ENCODE measurements around the gene BACH2.
"Not testable (repeated sequence)": the region's sequence is repeated elsewhere in the genome, so short reads cannot be mapped to it uniquely, and the experiment has no call there.

Gene BACH2

GRCh38 chr6:89940225-89941027 lies 356.2 kb downstream of the BACH2 start:
- DNase-seq (ENCODE audit: low read depth), result peak; percentile 56

GRCh38 chr6:89939144-89939543 lies 357.5 kb downstream of the BACH2 start:
- DNase-seq (ENCODE audit: low read depth), result no peak

- no peak for DNase-seq (ENCODE audit: low read depth)
These were observed 358.6 kb downstream of the BACH2 start for GRCh38 chr6:89938014-89938413.

GRCh38 chr6:89936177-89936576 lies 360.5 kb downstream of the BACH2 start:
- DNase-seq (ENCODE audit: low read depth), result no peak

DNA sequence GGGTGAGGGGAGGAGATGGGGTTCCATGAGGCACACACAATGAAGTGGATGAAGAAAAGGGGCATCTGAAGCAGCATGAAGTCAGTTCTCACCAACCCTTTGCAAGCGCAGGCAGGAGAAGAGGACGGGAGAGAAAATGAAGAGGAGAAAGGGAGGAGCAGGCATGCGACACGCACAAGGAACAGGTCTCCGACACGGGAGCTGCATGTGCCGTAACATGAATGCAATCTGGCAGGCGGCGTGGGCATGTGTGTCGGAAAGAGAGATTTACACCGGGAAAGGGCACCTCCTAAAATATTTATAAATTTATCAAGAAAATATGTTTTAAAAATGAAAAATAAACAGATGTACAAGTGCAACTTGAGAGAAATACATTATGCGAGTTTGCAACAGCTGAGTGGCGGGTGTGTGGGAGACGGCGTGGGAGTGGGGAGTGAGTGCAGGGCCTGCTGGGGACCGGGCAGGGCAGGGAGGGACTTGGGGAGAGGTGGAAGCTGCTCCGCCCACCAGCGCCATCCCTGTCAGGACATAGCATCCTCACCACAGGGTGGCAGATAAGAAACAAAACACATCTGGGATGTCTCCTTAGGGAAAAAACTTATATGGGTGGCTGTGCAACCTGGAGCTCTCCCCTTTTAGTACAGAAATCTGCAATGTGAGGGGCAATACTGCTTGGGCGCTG lies 361.8 kb downstream of the BACH2 start:
- DNase-seq (ENCODE audit: low read depth), result no peak

DNA sequence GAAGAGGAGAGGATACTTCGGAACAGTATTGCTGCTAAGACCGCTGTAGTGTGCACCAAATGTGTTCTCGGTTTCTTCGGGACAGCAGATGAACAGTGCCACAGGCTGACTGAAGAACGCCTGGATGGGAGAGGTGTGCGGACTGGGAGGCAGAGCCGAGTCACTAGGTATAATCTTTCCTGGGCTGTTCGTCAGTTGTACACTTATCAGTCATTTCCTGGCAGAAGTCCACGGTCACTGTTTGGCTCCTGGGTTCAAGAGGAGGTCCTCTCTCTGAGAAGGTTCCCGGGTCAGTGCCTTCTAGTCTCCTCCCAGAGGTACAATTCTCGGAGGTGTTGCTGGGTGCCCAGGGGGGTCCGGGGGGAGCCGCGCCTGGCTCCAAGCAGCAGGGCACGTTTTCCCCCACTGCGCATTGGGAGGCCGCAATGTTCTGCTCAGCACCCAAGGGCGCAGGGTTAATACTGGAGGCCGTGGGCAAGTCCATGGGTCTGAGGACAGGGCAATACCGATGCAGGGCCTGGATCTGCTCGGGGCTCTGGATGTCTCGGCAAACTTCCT lies 364.3 kb downstream of the BACH2 start:
- no peak for DNase-seq (ENCODE audit: low read depth)

- no peak for DNase-seq (ENCODE audit: low read depth)
These were observed 365.9 kb downstream of the BACH2 start for GRCh38 chr6:89930789-89931188.

DNA sequence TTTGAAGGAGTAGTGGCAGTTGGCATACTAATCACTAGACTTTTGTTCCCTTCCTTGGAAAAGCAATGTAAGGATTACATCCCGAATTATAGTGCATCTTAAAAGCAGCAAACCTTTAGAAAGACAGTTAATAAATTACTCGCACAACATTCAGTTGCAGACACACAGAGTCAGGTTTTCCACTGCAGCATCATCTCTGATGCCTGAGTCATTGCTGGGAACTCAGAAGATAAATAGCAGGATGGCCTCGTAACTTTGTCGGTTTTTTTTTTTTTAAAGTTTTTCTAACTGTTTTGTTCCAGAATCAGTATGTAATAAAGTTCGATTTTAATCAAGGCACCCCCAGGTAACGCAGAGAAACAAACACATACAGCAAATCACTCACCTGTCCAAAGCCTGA lies 368.0 kb downstream of the BACH2 start:
- no peak for DNase-seq (ENCODE audit: low read depth)

- DNase-seq (ENCODE audit: low read depth), result no peak
These were observed 368.7 kb downstream of the BACH2 start for GRCh38 chr6:89927791-89928550.

GRCh38 chr6:89927264-89927663 lies 369.4 kb downstream of the BACH2 start:
- no peak for DNase-seq (ENCODE audit: low read depth)

DNA sequence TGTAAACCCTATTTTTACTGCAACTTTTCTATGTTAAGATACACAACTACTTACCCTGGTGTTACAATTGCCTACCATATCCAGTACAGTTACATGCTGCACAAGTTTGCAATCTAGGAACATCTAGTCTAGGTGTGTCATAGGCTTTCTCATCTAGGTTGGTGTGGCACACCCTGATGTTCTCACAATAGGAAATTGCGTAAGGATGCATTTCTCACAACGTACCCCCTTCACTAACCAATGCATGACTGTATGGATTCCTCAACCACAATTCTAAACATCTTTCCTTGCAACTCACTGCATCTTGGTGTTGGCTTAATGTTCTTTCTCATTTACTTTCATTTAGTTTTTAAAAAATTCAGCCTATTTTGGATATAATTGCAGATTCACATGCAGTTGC lies 370.8 kb downstream of the BACH2 start:
- DNase-seq (ENCODE audit: low read depth), result no peak

GRCh38 chr6:89924231-89924630 lies 372.4 kb downstream of the BACH2 start:
- DNase-seq (ENCODE audit: low read depth), result no peak

DNA sequence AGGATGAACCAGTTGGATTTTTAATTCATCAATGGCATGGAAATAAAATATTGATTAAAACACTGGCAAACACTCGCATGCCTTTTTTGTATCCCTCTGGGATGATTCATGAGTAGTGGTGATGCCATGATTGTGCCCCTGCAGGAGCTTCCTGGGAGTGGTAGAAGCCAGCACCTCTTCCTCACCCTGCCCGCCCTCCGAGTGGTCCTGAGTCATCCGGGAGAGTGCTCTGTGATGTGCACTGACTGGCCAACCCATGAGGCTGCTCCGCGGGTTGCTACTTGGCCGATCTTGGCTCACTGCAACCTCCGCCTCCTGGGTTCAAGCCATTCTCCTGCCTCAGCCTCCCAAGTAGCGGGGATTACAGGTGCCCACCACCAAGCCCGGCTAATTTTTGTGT lies 375.0 kb downstream of the BACH2 start:
- no peak for DNase-seq (ENCODE audit: low read depth)

- no peak for DNase-seq (ENCODE audit: low read depth)
These were observed 375.4 kb downstream of the BACH2 start for GRCh38 chr6:89921197-89921596.

GRCh38 chr6:89917801-89918366 lies 378.8 kb downstream of the BACH2 start:
- DNase-seq (ENCODE audit: low read depth), result no peak

DNA sequence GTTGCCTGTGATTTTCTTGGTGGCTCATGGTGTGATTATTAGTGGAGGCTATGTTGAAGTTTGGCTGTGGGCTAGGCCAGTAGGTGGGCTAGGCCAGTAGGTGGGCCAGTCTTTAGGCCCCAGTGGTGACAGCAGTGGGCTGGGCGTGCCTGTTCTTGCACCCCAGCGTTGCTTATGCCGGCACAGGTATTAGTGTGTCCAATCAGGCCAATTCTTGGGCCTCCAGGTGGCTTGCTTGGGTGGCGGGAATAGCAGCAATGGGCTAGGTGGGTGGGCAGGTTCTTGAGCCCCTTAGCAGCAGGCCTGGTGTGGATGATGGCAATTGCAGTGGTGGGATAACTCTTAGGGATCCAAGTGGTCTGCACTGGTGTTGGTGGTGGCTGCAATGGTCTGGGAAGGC lies 379.4 kb downstream of the BACH2 start:
- DNase-seq (ENCODE audit: low read depth), result no peak

DNA sequence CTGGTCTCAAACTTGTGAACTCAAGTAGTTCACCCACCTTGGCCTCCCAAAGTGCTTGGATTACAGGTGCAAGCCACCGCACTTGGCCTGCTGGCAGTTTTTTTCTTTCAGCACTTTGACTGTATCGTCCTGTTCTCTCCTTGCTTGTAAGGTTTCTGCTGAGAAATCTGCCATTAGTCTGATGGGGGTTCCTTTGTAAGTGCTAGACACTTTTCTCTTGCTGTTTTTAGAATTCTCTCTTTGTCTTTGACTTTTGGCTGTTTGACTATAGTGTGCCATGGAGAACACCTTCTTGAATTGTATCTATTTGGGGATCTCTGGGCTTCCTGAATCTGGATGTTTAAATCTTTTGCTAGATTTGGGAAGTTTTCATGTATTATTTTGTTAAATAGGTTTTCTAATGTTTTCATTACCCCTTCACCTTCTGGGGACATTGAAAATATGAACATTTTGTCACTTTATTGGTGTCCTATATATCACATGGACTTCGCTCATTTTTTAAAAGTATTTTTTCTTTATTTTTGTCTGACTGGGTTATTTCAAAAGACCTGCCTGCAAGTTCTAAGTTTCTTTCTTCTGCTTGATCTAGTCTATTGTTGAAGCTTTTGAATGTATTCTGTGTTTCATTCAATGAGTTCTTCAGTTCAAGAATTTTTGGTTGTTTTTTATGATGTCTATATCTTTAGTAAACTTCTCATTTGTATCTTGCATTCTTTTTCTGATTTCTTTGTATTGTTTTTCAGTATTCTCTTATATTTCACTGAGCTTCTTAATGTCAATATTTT lies 380.3 kb downstream of the BACH2 start:
- no peak for DNase-seq (ENCODE audit: low read depth)

- DNase-seq (ENCODE audit: low read depth), result no peak
These were observed 385.8 kb downstream of the BACH2 start for GRCh38 chr6:89910902-89911240.

GRCh38 chr6:89910001-89910901 lies 386.4 kb downstream of the BACH2 start:
- not testable (repeated sequence) for DNase-seq (ENCODE audit: low read depth)

- no peak for DNase-seq (ENCODE audit: low read depth)
These were observed 401.3 kb downstream of the BACH2 start for GRCh38 chr6:89895276-89895874.

Measured in T follicular helper cell (primary cell).